ENCODE measurements around the gene C2orf72. TPM values are rescaled to one million over a fixed set of nuclear protein-coding genes. Genes with fewer than 3 reads are reported as not detected.

C2orf72 gene
- total and polyA plus RNA-seq, 2 of the 13 experiments (the other 11 are each of a cell fraction or from before 2014, with no cell fraction given) = 147 to 203 TPM

DNA sequence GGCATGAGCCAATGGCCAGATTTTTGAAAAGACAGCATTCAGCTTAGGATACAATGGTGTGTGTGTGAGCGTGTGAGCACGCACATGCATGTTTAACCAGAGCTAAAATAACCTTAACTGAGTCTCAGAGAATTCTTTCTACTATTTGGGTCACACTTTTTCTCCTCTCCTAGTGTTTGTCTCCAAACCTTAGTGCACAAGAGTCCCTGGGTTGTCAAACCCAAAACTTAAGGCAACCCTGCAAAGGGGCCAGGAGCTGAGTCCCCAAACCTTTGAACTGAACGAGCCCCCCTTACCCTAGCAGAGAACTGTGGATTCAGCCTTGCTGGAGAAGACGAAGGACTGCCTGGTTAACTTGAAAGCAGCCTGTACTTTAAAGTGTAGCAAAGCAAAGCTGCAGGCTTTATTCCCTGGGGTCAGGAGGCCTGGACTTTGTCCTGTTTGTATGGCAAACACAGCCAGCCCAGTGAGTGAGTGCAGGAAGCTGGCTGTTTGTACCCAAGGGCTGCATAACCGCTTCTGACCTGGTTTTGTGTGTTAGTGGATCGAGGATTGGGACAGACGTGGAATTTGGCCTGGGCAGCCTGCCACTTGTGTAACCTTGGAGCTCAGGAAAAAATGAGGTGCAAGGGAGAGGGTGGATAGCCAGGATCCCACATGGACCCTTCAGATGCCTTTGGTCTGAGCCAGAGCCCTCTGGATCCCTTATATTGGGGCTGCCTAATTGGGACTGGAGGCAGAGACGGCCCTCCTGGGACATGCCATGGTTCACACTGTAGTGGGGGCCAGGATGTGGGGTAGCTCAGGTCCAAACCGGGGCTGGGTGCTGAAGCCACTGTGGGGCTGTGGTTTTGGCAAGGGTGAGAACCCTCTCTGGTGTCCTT is 12.9 kb downstream of the C2orf72 start (continued):
- TF ChIP-seq, protein P1, sequence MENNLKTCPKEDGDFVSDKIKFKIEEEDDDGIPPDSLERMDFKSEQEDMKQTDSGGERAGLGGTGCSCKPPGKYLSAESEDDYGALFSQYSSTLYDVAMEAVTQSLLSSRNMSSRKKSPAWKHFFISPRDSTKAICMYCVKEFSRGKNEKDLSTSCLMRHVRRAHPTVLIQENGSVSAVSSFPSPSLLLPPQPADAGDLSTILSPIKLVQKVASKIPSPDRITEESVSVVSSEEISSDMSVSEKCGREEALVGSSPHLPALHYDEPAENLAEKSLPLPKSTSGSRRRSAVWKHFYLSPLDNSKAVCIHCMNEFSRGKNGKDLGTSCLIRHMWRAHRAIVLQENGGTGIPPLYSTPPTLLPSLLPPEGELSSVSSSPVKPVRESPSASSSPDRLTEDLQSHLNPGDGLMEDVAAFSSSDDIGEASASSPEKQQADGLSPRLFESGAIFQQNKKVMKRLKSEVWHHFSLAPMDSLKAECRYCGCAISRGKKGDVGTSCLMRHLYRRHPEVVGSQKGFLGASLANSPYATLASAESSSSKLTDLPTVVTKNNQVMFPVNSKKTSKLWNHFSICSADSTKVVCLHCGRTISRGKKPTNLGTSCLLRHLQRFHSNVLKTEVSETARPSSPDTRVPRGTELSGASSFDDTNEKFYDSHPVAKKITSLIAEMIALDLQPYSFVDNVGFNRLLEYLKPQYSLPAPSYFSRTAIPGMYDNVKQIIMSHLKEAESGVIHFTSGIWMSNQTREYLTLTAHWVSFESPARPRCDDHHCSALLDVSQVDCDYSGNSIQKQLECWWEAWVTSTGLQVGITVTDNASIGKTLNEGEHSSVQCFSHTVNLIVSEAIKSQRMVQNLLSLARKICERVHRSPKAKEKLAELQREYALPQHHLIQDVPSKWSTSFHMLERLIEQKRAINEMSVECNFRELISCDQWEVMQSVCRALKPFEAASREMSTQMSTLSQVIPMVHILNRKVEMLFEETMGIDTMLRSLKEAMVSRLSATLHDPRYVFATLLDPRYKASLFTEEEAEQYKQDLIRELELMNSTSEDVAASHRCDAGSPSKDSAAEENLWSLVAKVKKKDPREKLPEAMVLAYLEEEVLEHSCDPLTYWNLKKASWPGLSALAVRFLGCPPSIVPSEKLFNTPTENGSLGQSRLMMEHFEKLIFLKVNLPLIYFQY (CRISPR knock-in tag; IDR thresholded peaks at IDR 0.05; ENCODE audit: borderline replicate concordance) = peak; percentile 99
- TF ChIP-seq ZNF468 (CRISPR knock-in tag; IDR thresholded peaks at IDR 0.05) = no peak
- TF ChIP-seq TEAD2 (CRISPR knock-in tag; IDR thresholded peaks at IDR 0.05) = peak; percentile 74; the same call in 1 of the 2 replicates
- TF ChIP-seq TOPORS (CRISPR knock-in tag; IDR thresholded peaks at IDR 0.05) = peak; percentile 96
- peak; percentile 98 for TF ChIP-seq ZNF501 (CRISPR knock-in tag; IDR thresholded peaks at IDR 0.05)
- 0 out of 2 replicates have a peak, but pooled peaks have one; percentile 23 for TF ChIP-seq SIN3B (IDR thresholded peaks at IDR 0.05; ENCODE audit: low read length)
- peak; percentile 85 for TF ChIP-seq NAIF1 (CRISPR knock-in tag; IDR thresholded peaks at IDR 0.05; ENCODE audit: borderline replicate concordance)
- TF ChIP-seq GTF3A (CRISPR knock-in tag; conservative IDR thresholded peaks at IDR 0.05) = peak; percentile 73; the same call in 1 of the 2 replicates
- peak; percentile 66; the same call in 1 of the 2 replicates for TF ChIP-seq ZNF652 (CRISPR knock-in tag; IDR thresholded peaks at IDR 0.05; ENCODE audit: borderline replicate concordance, low read depth)
- peak; percentile 32; the same call in 1 of the 2 replicates for TF ChIP-seq MYNN (CRISPR knock-in tag; IDR thresholded peaks at IDR 0.05; ENCODE audit: low read depth)
- no peak for TF ChIP-seq HNRNPLL (IDR thresholded peaks at IDR 0.05; ENCODE audit: low read depth, low read length, poor library complexity, severe bottlenecking)
- TF ChIP-seq MEF2D (CRISPR knock-in tag; IDR thresholded peaks at IDR 0.05) = peak; percentile 99
- no peak; the same call in 1 of the 2 replicates for TF ChIP-seq ZC3H4 (CRISPR knock-in tag; IDR thresholded peaks at IDR 0.05; ENCODE audit: borderline replicate concordance)

Data from HepG2 (cell line).